Neutrophil (primary cell): ENCODE data around the gene EYA2.

Experiments
- H3K27ac ChIP-seq: fragments of 200-600 bp; sonication (generic); 2 replicates; pipeline ENCODE4 v1.5.1; 2016; ENCODE audit warnings: mild to moderate bottlenecking, moderate library complexity
- H3K27me3 ChIP-seq: fragments of 200-600 bp; sonication (generic); 2 replicates; pipeline ENCODE4 v1.6.0; 2016; ENCODE audit warnings: mild to moderate bottlenecking
- H3K36me3 ChIP-seq: fragments of 200-600 bp; sonication (generic); 2 replicates; pipeline ENCODE4 v1.5.1; 2017
- H3K4me1 ChIP-seq, 2 experiments: fragments of 200-600 bp in 1 of 2; sonication (generic) in 1 of 2; 1 replicate in 1 of 2; 2 replicates in 1 of 2; pipeline versions ENCODE4 v1.5.1 to v1.6.1; 2013 to 2016; ENCODE audit warnings: low read depth in 1 of 2, low read length in 1 of 2, mild to moderate bottlenecking in 1 of 2, moderate library complexity in 1 of 2; ENCODE audit not compliant: control insufficient read depth in 1 of 2, insufficient read depth in 1 of 2
- H3K4me3 ChIP-seq, 2 experiments: fragments of 200-600 bp in 1 of 2; sonication (generic) in 1 of 2; 1 replicate in 1 of 2; 2 replicates in 1 of 2; pipeline ENCODE4 v1.5.1; 2013 to 2016; ENCODE audit warnings: low read depth in 1 of 2, low read length in 1 of 2, mild to moderate bottlenecking in 1 of 2, moderate library complexity in 1 of 2
- H3K9me3 ChIP-seq: fragments of 200-600 bp; sonication (generic); 2 replicates; pipeline ENCODE4 v1.5.1; 2016
- TF ChIP-seq, protein P1 (sequence below): fragments of 200-600 bp; sonication (generic); IDR thresholded peaks from 2 replicates; pipeline ENCODE4 v1.5.1; 2016; ENCODE audit warnings: antibody characterized with exemption

EYA2 gene

DNA sequence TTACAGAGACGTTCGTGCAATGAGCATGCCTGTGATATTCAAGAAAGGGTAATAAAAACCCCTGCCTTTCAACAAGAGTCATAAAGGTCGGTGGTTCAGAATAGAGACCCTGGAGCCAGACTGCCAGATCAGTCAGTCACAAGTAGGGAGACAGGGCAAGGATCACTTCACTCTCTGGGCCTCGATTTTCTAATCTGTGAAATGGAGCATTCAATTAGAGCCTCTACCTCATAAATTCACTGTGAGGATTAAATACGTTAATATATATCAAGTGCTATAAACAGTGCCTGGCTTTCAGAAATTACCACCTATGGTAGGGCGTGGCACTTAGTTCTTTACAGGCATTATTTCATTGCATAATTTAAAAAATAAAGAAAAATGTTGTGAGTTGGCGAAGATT lies 43.7 kb upstream of the EYA2 start:
- H3K9me3 ChIP-seq, result no peaks in the 10 kb centered on the region
- H3K4me1 ChIP-seq, result no peaks in the 10 kb centered on the region
- TF ChIP-seq, protein P1, sequence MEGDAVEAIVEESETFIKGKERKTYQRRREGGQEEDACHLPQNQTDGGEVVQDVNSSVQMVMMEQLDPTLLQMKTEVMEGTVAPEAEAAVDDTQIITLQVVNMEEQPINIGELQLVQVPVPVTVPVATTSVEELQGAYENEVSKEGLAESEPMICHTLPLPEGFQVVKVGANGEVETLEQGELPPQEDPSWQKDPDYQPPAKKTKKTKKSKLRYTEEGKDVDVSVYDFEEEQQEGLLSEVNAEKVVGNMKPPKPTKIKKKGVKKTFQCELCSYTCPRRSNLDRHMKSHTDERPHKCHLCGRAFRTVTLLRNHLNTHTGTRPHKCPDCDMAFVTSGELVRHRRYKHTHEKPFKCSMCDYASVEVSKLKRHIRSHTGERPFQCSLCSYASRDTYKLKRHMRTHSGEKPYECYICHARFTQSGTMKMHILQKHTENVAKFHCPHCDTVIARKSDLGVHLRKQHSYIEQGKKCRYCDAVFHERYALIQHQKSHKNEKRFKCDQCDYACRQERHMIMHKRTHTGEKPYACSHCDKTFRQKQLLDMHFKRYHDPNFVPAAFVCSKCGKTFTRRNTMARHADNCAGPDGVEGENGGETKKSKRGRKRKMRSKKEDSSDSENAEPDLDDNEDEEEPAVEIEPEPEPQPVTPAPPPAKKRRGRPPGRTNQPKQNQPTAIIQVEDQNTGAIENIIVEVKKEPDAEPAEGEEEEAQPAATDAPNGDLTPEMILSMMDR, result no peak
- no peaks in the 10 kb centered on the region for H3K36me3 ChIP-seq
- no peak overlapping the region for H3K4me3 ChIP-seq
- no peak overlapping the region for H3K27ac ChIP-seq
- no peaks in the 10 kb centered on the region for H3K27me3 ChIP-seq

DNA sequence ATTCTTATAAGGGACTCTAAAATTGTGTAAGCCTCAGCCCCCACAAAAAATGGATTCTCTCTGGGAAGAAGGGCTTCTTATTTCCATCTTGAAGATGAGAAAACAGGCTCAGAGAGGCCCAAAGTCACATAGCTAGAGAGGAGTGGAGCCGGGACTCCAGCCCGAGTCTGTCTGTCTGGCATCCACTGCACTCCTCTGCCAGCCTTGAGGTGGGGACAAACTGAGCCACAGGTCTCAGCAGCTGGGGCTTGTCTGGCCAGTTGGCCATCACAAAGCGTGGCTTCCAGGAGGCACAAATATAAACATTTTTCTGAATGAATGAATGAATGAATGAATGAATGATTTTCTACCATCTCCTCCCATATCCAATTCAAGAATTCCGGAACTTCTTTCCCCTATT lies 42.9 kb upstream of the EYA2 start:
- Histone ChIP-seq H3K27me3 (no peaks in the 10 kb centered on the region), H3K4me3 (no peak overlapping the region), H3K27ac (no peak overlapping the region), H3K9me3 (no peaks in the 10 kb centered on the region), H3K36me3 (no peaks in the 10 kb centered on the region), H3K4me1 (no peaks in the 10 kb centered on the region)
- TF ChIP-seq, protein P1, result no peak

DNA sequence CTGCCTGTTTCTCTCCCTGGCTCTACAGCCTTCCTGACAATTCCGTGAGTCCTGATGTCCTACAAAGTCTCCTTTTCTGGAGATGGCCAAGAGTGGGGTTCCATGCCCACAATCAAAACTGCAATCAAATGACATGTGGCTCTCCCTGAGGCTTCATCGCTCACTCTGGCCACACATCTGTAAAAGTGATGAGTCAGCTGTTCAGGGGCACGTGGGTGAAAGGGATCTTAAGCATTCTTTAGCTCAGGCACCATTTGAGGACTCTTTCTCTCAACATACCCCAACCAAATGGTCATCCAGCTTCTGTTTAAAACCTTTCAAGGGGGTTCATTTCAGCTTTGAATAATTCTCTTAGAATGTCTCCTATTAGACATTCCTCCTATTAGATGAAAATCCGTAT lies 42.3 kb upstream of the EYA2 start:
- no peaks in the 10 kb centered on the region for H3K27me3 ChIP-seq
- no peaks in the 10 kb centered on the region for H3K4me1 ChIP-seq
- H3K27ac ChIP-seq, result no peak overlapping the region
- no peaks in the 10 kb centered on the region for H3K36me3 ChIP-seq
- H3K4me3 ChIP-seq, result no peak overlapping the region
- TF ChIP-seq, protein P1, result no peak
- H3K9me3 ChIP-seq, result no peaks in the 10 kb centered on the region

DNA sequence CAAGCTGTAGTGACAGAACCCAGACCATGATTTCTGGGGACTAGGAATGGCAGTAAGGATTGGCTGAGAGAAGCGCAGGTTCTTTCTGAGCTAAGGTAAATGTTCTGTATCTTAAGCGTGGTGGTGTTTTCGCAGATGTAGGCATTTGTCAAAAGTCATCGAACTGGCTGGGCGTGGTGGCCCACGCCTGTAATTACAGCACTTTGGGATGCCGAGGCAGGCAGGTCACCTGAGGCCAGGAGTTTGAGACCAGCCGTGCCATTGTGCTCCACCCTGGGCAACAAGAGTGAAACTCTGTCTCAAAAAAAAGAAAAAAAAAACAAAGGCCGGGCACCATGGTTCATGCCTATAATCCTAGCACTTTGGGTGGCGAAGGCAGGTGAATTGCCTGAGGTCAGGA lies 40.7 kb upstream of the EYA2 start:
- Histone ChIP-seq H3K4me1 (no peaks in the 10 kb centered on the region), H3K4me3 (no peak overlapping the region), H3K27ac (no peak overlapping the region), H3K9me3 (no peaks in the 10 kb centered on the region), H3K36me3 (no peaks in the 10 kb centered on the region), H3K27me3 (no peaks in the 10 kb centered on the region)
- TF ChIP-seq, protein P1, result no peak

DNA sequence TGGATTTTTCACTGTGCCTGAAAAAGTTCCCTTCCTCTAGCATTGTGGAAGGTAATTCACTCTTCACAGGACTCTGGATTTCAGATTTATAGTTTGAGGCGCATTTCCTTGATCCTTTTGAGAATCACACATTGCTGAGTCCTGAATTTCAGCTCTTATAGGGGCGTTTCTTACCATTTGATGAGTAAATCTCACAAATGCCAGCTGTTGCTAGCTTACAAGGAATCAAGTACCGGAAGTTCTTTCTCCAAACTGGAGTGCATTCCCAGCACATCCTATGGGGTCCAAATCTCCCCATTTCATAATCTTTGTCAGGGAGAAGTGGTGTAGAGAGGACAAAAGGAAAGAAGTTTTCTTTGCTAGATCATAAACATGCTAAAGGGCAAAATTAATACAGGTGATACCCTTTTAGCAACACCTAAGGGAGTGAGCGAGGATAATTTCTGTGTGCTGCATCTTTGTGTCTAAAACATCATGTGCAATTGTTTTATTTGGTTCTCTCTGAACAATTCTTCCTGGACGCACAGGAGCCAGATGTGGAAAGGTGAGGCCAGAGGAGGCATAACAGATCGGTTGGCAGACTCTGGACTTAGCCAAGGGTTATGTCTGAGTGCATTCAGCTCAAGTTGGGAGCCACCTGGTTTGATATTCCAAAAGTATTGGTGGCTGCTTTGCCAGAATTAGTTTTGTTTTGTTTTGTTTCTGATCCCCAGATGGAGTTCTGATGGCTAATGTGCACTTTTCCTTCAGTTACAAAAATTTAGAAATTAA lies 37.4 kb upstream of the EYA2 start:
- Histone ChIP-seq H3K27me3 (peaks cover 4% of the 10 kb centered on the region), H3K9me3 (no peaks in the 10 kb centered on the region), H3K27ac (no peak overlapping the region), H3K36me3 (no peaks in the 10 kb centered on the region), H3K4me1 (no peaks in the 10 kb centered on the region), H3K4me3 (no peak overlapping the region)
- TF ChIP-seq, protein P1, result no peak
